ENCODE data around the gene R3HCC1L. TPM values are rescaled to one million over a fixed set of nuclear protein-coding genes. Genes with fewer than 3 reads are reported as not detected.

Gene R3HCC1L
- polyA plus RNA-seq, 6 donors from 2014 or later, result 7.5 to 21.6 (median 14.0) TPM

Other genes starting within 250 kb of the R3HCC1L start
- not detected for gene CRTAC1, start 104.0 kb upstream of the R3HCC1L start, polyA plus RNA-seq (ENCODE audit: low read depth in 6 of 6)
- gene LOXL4, start 133.5 kb downstream of the R3HCC1L start, polyA plus RNA-seq (ENCODE audit: low read depth in 6 of 6), result 1 to 10 TPM in 1 of 6 donors, under 1 TPM in 4, not detected in 1; 0.24 to 2.1 (median 0.43) TPM